Choroid plexus epithelial cell (primary cell): ENCODE data around the gene SLC6A15.

Experiments
- DNase-seq: peaks from one replicate; pipeline ENCODE4 v3.0.0-alpha.2; 2010; ENCODE audit warnings: low read depth
- H3K4me3 ChIP-seq: 2 replicates; pipeline ENCODE4 v1.5.1; 2011; ENCODE audit warnings: low read depth, mild to moderate bottlenecking, control low read depth, low read length, moderate library complexity
- CTCF ChIP-seq: conservative IDR thresholded peaks from 2 replicates; pipeline ENCODE4 v1.5.1; 2011; ENCODE audit warnings: low read depth, mild to moderate bottlenecking, control low read depth, inconsistent platforms, low read length, moderate library complexity

Gene SLC6A15

GRCh38 chr12:84912198-84913128, at the start of gene SLC6A15:
SLC6A15 (minus strand) TSS chr12:84912799; CDS start chr12:84892120, 20,679 bp downstream.
- peak; percentile 96 for DNase-seq
- peak within 1 kb of the TSS; percentile 87 for H3K4me3 ChIP-seq
- TF ChIP-seq CTCF = peak; percentile 67

GRCh38 chr12:84960918-84961317, 48.3 kb upstream of the SLC6A15 start:
- DNase-seq = no peak
- no peak overlapping the region for H3K4me3 ChIP-seq
- no peak for TF ChIP-seq CTCF

GRCh38 chr12:84955298-84955697, 42.7 kb upstream of the SLC6A15 start:
- H3K4me3 ChIP-seq = no peak overlapping the region
- peak; percentile 13 for DNase-seq
- no peak for TF ChIP-seq CTCF

- no peak for DNase-seq
- H3K4me3 ChIP-seq = no peak overlapping the region
- TF ChIP-seq CTCF = no peak
Observed at GRCh38 chr12:84954415-84954814, 41.8 kb upstream of the SLC6A15 start.

- DNase-seq = no peak
- H3K4me3 ChIP-seq = no peak overlapping the region
- no peak for TF ChIP-seq CTCF
Observed at GRCh38 chr12:84950971-84951546, 38.5 kb upstream of the SLC6A15 start.

- no peak for TF ChIP-seq CTCF
- DNase-seq = no peak
- no peak overlapping the region for H3K4me3 ChIP-seq
Observed at GRCh38 chr12:84946753-84947152, 34.2 kb upstream of the SLC6A15 start.
